ENCODE data around the gene LPIN1.
"Not testable (repeated sequence)": the region's sequence is repeated elsewhere in the genome, so short reads cannot be mapped to it uniquely, and the experiment has no call there.

The LPIN1 gene

GRCh38 chr2:11787991-11788390, 41.6 kb downstream of the LPIN1 start:
- no peak for DNase-seq

GRCh38 chr2:11788461-11789124, 42.2 kb downstream of the LPIN1 start:
- DNase-seq, result no peak

DNA sequence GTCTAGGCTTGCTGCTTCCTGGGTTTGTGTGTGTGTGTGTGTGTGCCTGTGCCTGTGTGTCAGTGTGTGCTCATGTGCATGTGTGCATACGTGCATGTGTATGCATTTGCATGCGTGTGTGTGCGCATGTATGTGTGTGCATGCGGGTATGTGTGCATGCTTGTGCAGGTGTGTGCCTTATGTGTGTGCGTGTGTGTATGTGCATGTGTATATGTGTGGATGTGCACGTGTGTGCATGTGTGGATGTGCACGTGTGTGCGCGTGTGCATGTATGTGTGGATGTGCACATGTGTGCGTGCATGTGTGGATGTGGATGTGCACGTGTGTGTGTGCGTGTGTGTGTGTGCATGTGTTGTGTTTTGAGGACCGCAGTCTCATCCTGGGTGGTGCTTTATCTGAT, 42.8 kb downstream of the LPIN1 start:
- no peak for DNase-seq

DNA sequence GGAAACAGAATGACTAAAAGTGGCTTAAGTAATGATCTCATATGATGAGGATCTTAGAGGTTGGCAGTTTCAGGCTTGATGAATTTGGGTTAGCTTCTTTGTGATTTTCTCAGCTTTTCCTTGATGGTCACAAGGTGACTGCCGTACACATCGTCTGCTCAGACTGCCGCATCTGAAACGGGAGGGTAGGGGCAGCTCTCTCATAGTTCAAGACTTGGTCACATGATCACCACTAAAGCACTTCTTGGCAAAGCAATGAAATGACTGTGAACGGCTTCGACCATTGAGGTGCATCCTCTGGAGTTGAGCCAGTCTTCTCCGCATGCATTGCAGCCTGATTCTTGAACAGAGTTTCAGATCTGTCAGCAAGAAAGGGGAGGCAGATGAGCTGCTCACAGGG, 43.8 kb downstream of the LPIN1 start:
- no peak for DNase-seq

- DNase-seq, result no peak
These were observed 49.2 kb downstream of the LPIN1 start for GRCh38 chr2:11795590-11795989.

- no peak for DNase-seq
These were observed 50.0 kb downstream of the LPIN1 start for GRCh38 chr2:11796190-11797171.

DNA sequence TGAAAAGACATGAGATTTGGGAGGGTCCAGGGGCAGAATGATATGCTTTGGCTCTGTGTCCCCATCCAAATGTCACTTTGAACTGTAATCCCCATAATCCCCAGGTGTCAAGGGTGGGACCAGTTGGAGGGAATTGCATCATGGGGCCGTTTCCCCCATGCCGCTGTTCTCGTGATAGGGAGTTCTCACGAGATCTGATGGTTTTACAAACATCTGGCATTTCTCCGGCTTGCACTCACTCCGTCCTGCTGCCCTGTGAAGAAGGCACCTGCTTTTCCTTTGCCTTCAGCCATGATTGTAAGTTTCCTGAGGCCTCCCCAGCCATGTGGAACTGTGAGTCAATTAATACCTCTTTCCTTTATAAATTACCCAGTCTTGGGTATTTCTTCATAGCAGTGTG, 51.4 kb downstream of the LPIN1 start:
- no peak for DNase-seq

- DNase-seq, result no peak
These were observed 52.4 kb downstream of the LPIN1 start for GRCh38 chr2:11798701-11799435.

DNA sequence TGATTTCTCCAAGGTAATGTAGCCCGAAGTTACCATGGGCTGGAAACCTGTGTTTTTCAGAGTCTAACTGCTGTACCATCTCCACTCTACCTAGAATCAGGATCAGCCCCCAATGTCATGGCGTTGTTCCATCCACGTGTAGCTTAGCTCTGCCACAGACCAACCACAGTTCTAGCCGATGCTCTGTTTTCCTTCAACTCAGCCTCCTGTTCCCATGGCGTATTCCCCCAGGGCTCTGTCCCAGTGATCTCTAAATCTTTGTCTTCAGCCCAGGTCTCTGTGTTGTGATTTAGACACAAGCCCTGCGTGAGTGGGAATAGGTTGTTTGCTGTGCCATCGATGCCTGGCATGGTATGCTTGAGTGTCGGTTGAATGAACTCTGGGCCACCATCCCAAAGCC, 53.4 kb downstream of the LPIN1 start:
- no peak for DNase-seq

GRCh38 chr2:11802782-11803191, 56.4 kb downstream of the LPIN1 start:
- DNase-seq, result no peak

DNA sequence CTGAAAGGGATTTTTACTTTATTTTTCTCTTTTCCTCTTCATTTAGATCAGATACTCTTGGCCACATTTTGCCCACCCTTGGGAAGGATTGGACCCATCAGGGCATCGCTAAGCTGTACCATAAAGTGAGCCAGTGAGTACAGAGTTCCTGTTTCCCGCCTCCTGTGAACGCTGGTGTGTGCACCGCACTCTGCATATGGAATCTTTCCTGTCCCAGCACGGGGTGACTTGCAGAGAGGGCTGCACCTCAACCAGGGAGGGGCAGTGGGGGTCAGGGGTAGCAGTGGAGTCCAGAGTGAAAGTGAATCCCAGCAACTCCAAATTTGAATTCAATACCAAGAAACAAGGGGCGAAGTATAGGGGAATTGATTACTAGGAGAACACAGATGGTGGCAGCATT, 58.6 kb downstream of the LPIN1 start:
- no peak for DNase-seq

- no peak for DNase-seq
These were observed 59.5 kb downstream of the LPIN1 start for GRCh38 chr2:11805920-11806319.

GRCh38 chr2:11807156-11808015, 61.0 kb downstream of the LPIN1 start:
- no peak for DNase-seq

DNA sequence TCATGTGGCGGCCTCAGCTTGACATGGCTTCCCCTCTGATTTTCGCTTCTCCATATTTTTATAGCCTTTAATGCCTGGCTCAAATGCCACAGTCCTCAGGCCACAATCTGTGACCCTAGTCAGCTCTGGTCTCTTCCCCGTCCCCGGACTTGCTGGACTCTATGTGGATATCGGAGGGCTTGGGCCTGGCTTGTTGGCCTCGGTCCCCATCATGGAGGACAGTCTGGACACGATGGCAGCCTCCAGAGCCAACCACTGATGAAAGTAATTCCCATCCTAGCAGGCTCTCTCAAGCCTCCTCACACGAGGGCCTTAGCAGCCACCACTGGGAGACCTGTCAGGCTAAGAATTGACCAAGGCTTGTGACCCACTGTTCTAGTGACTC, 61.6 kb downstream of the LPIN1 start:
- DNase-seq, result no peak

GRCh38 chr2:11809586-11810236, 63.3 kb downstream of the LPIN1 start:
- DNase-seq, result no peak

- no peak for DNase-seq
These were observed 64.0 kb downstream of the LPIN1 start for GRCh38 chr2:11810237-11810977.

GRCh38 chr2:11811036-11811654, 64.7 kb downstream of the LPIN1 start:
- no peak for DNase-seq

DNA sequence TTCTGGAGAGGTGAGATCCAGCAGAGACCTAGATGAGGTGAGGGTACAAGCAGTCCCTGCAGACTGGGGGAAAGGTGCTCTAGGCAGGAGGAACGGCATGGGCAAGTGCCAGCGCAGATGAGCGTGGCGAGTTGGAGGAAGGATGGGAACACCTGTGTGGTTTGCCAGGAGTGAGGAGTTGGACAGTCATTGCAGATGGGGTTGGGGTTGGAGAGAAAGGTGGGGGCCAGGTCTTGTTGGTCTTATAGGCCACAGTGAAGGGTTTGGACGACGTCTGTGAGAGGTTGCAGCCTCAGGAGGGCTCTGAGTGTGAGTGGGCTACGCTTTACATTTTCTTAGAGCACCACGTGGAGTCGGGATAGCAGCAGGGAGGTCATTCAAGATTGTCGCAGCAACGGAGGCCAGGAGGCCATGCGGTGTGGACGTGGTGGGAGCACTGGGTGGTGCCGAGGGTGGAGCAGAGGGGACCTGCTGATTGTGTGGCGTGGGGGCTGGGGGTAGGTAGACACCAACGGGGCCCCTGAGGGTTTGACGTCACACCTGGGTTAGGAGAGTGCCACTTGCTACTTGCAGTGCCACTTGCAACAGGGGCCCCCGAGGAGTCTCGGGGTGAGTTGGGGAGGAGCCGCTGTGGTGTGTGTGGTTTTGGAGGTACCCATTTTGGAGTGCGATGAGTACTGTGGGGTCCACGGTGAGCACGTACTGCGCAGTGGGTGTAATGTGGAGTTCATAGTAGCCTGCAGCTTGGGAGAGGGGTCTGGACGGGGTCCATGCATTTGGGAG, 66.2 kb downstream of the LPIN1 start:
- no peak for DNase-seq

DNA sequence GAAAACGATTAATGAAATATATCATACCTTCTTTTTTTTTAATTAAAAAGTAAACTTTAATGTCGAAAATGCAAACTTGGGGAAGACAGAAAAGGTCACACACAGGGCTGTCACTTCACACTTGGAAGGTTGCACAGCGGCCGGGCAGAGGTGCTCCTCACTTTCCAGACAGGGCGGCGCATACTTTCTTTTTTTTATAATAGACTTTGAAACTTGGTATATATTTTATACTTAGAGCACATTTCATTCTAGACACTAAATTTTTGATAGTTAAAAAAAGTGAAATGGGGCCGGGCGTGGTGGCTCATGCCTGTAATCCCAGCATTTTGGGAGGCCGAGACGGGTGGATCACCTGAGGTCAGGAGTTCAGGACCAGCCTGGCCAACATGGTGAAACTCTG, 66.9 kb downstream of the LPIN1 start:
- not testable (repeated sequence) for DNase-seq

- DNase-seq, result no peak
These were observed 67.5 kb downstream of the LPIN1 start for GRCh38 chr2:11813951-11814350.
